Activated CD4-positive, alpha-beta T cell treated with anti-CD3 and anti-CD28 coated beads, Interleukin-2, amount 10 ng/mL, durations not matched to agents 7 days and 5 days (primary cell): ENCODE measurements around the gene MBD3L2. TPM values are rescaled to one million over a fixed set of nuclear protein-coding genes. Genes with fewer than 3 reads are reported as not detected.
"Not testable (repeated sequence)": the region's sequence is repeated elsewhere in the genome, so short reads cannot be mapped to it uniquely, and the experiment has no call there.

ENCODE experiments used
- CTCF ChIA-PET: fragments of 350-600 bp; sonication (Branson Sonifier 250); formaldehyde crosslinking; loops from one replicate; lab custom pipeline; 2021; ENCODE audit warnings: antibody characterized with exemption; lab: Charles Lee
- POLR2A ChIA-PET: fragments of 350-600 bp; sonication (Branson Sonifier 250); formaldehyde crosslinking; loops from one replicate; lab custom pipeline; 2021; ENCODE audit warnings: antibody characterized with exemption; lab: Charles Lee
- DNase-seq: peaks from one replicate; pipeline ENCODE4 v3.0.0-alpha.2; 2020
- H3K27ac Mint-ChIP-seq: one replicate; pipeline ENCODE4 v1.8.0; 2021; ENCODE audit warnings: mild to moderate bottlenecking, moderate library complexity, mixed read lengths
- H3K27me3 Mint-ChIP-seq: one replicate; pipeline ENCODE4 v1.8.0; 2021; ENCODE audit warnings: mixed read lengths
- H3K36me3 Mint-ChIP-seq: one replicate; pipeline ENCODE4 v1.8.0; 2021; ENCODE audit warnings: low read depth, mixed read lengths
- H3K4me1 Mint-ChIP-seq: one replicate; pipeline ENCODE4 v1.8.0; 2021; ENCODE audit warnings: mixed read lengths
- H3K4me3 Mint-ChIP-seq: one replicate; pipeline ENCODE4 v1.8.0; 2021; ENCODE audit warnings: mild to moderate bottlenecking, moderate library complexity, mixed read lengths
- H3K9me3 Mint-ChIP-seq: one replicate; pipeline ENCODE4 v1.8.0; 2021; ENCODE audit warnings: mixed read lengths
- total RNA-seq, 2 experiments: library from RNA; stranded (reverse); gene quantifications; one replicate each; pipeline ENCODE4 v1.2.3, GENCODE V29; 2021

The MBD3L2 gene
- not detected for total RNA-seq

GRCh38 chr19:7049021-7049420 is at the start of gene MBD3L2:
Gene MBD3L2 (plus strand): TSS chr19:7049321. CDS start chr19:7049374, 53 bp downstream.
- CTCF ChIA-PET, H3K27ac Mint-ChIP-seq, POLR2A ChIA-PET, H3K4me1 Mint-ChIP-seq, H3K4me3 Mint-ChIP-seq, H3K9me3 Mint-ChIP-seq, DNase-seq, H3K27me3 Mint-ChIP-seq, H3K36me3 Mint-ChIP-seq: not testable (repeated sequence)

- no peak overlapping the region for H3K4me3 Mint-ChIP-seq
- ChIA-PET CTCF (interaction anchor here (0.6 to 0.8 kb wide), 2 partner anchors 10 to 636 kb away, joined by 3 to 4 read pairs; no protein-coding TSS in a partner anchor), POLR2A (no interaction called here)
- H3K27ac Mint-ChIP-seq: no peak overlapping the region
- H3K9me3 Mint-ChIP-seq: peaks cover 14% of the 10 kb centered on the region
- peaks cover 12% of the 10 kb centered on the region for H3K4me1 Mint-ChIP-seq
- H3K27me3 Mint-ChIP-seq: no peaks in the 10 kb centered on the region
- H3K36me3 Mint-ChIP-seq: peaks cover 8% of the 10 kb centered on the region
- no peak for DNase-seq
These were observed 49.2 kb upstream of the MBD3L2 start for GRCh38 chr19:6999933-7000332.

- no peak overlapping the region for H3K4me3 Mint-ChIP-seq
- POLR2A ChIA-PET: no interaction called here
- no peak overlapping the region for H3K27ac Mint-ChIP-seq
- H3K4me1 Mint-ChIP-seq: peaks cover 12% of the 10 kb centered on the region
- peaks cover 4% of the 10 kb centered on the region for H3K36me3 Mint-ChIP-seq
- CTCF ChIA-PET: interaction anchor here (0.6 kb wide), 1 partner anchor 637 kb away, joined by 4 read pairs; no protein-coding TSS in a partner anchor
- H3K9me3 Mint-ChIP-seq: peaks cover 10% of the 10 kb centered on the region
- DNase-seq: no peak
- H3K27me3 Mint-ChIP-seq: no peaks in the 10 kb centered on the region
These were observed 48.8 kb upstream of the MBD3L2 start for GRCh38 chr19:7000333-7000732.

- ChIA-PET POLR2A (no interaction called here), CTCF (no interaction called here)
- no peak overlapping the region for H3K27ac Mint-ChIP-seq
- peaks cover 12% of the 10 kb centered on the region for H3K4me1 Mint-ChIP-seq
- H3K36me3 Mint-ChIP-seq: peaks cover 2% of the 10 kb centered on the region
- H3K27me3 Mint-ChIP-seq: no peaks in the 10 kb centered on the region
- peaks cover 8% of the 10 kb centered on the region for H3K9me3 Mint-ChIP-seq
- no peak for DNase-seq
- no peak overlapping the region for H3K4me3 Mint-ChIP-seq
These were observed 48.3 kb upstream of the MBD3L2 start for GRCh38 chr19:7000816-7001215.

- peak; percentile 27 for DNase-seq
- Mint-ChIP-seq H3K9me3 (peaks cover 7% of the 10 kb centered on the region), H3K36me3 (no peaks in the 10 kb centered on the region), H3K4me1 (peaks cover 20% of the 10 kb centered on the region), H3K27ac (no peak overlapping the region), H3K4me3 (no peak overlapping the region), H3K27me3 (no peaks in the 10 kb centered on the region)
- POLR2A ChIA-PET: no interaction called here
- CTCF ChIA-PET: interaction anchor here (0.6 kb wide), 1 partner anchor 33 kb away, joined by 4 read pairs; no protein-coding TSS in a partner anchor
These were observed 44.7 kb upstream of the MBD3L2 start for GRCh38 chr19:7004313-7004931.

- H3K4me1 Mint-ChIP-seq: peaks cover 28% of the 10 kb centered on the region
- H3K36me3 Mint-ChIP-seq: no peaks in the 10 kb centered on the region
- DNase-seq: no peak
- H3K9me3 Mint-ChIP-seq: peaks cover 11% of the 10 kb centered on the region
- H3K27me3 Mint-ChIP-seq: no peaks in the 10 kb centered on the region
- H3K27ac Mint-ChIP-seq: no peak overlapping the region
- ChIA-PET CTCF (interaction anchor here (1.3 kb wide), 1 partner anchor 138 kb away, joined by 3 read pairs; no protein-coding TSS in a partner anchor), POLR2A (no interaction called here)
- no peak overlapping the region for H3K4me3 Mint-ChIP-seq
These were observed 42.9 kb upstream of the MBD3L2 start for GRCh38 chr19:7006135-7006704.

GRCh38 chr19:7007859-7008258 is 41.3 kb upstream of the MBD3L2 start:
- H3K27ac Mint-ChIP-seq: no peak overlapping the region
- no peak for DNase-seq
- peaks cover 16% of the 10 kb centered on the region for H3K9me3 Mint-ChIP-seq
- peaks cover 28% of the 10 kb centered on the region for H3K4me1 Mint-ChIP-seq
- CTCF ChIA-PET: no interaction called here
- no peaks in the 10 kb centered on the region for H3K27me3 Mint-ChIP-seq
- H3K4me3 Mint-ChIP-seq: no peak overlapping the region
- POLR2A ChIA-PET: no interaction called here
- H3K36me3 Mint-ChIP-seq: no peaks in the 10 kb centered on the region

GRCh38 chr19:7010722-7011593 is 38.2 kb upstream of the MBD3L2 start:
- Mint-ChIP-seq H3K27me3 (no peaks in the 10 kb centered on the region), H3K4me1 (peaks cover 30% of the 10 kb centered on the region), H3K4me3 (no peak overlapping the region), H3K36me3 (no peaks in the 10 kb centered on the region), H3K9me3 (peaks cover 22% of the 10 kb centered on the region), H3K27ac (no peak overlapping the region)
- POLR2A ChIA-PET: no interaction called here
- CTCF ChIA-PET: no interaction called here
- no peak for DNase-seq

GRCh38 chr19:7013678-7014077 is 35.4 kb upstream of the MBD3L2 start:
- Mint-ChIP-seq H3K27me3 (no peaks in the 10 kb centered on the region), H3K9me3 (peaks cover 16% of the 10 kb centered on the region), H3K27ac (no peak overlapping the region), H3K4me3 (no peak overlapping the region), H3K4me1 (peaks cover 22% of the 10 kb centered on the region), H3K36me3 (no peaks in the 10 kb centered on the region)
- POLR2A ChIA-PET: no interaction called here
- CTCF ChIA-PET: no interaction called here
- DNase-seq: no peak

- Mint-ChIP-seq H3K9me3 (peaks cover 5% of the 10 kb centered on the region), H3K36me3 (no peaks in the 10 kb centered on the region), H3K27me3 (no peaks in the 10 kb centered on the region), H3K27ac (no peak overlapping the region), H3K4me3 (no peak overlapping the region), H3K4me1 (peaks cover 3% of the 10 kb centered on the region)
- DNase-seq: no peak
- ChIA-PET CTCF (no interaction called here), POLR2A (no interaction called here)
These were observed 30.3 kb upstream of the MBD3L2 start for GRCh38 chr19:7018828-7019227.

GRCh38 chr19:7021331-7021730 is 27.8 kb upstream of the MBD3L2 start, which contains the start of gene MBD3L2B:
Gene MBD3L2B (minus strand): TSS chr19:7021431. CDS start chr19:7021397, 34 bp downstream.
- CTCF ChIA-PET, H3K4me1 Mint-ChIP-seq, DNase-seq, H3K27me3 Mint-ChIP-seq, H3K9me3 Mint-ChIP-seq, POLR2A ChIA-PET, H3K4me3 Mint-ChIP-seq, H3K27ac Mint-ChIP-seq, H3K36me3 Mint-ChIP-seq: not testable (repeated sequence)

- H3K9me3 Mint-ChIP-seq, POLR2A ChIA-PET, H3K4me1 Mint-ChIP-seq, CTCF ChIA-PET, H3K27me3 Mint-ChIP-seq, H3K36me3 Mint-ChIP-seq, H3K27ac Mint-ChIP-seq, DNase-seq, H3K4me3 Mint-ChIP-seq: not testable (repeated sequence)
These were observed 20.3 kb upstream of the MBD3L2 start for GRCh38 chr19:7028790-7029189.

GRCh38 chr19:7030278-7030677 is 18.8 kb upstream of the MBD3L2 start, which contains the start of gene MBD3L5:
Gene MBD3L5 (plus strand): TSS chr19:7030578. CDS start chr19:7030612, 34 bp downstream.
- H3K27me3 Mint-ChIP-seq, CTCF ChIA-PET, H3K4me1 Mint-ChIP-seq, H3K27ac Mint-ChIP-seq, POLR2A ChIA-PET, H3K36me3 Mint-ChIP-seq, H3K4me3 Mint-ChIP-seq, H3K9me3 Mint-ChIP-seq, DNase-seq: not testable (repeated sequence)
